Neural crest cell (in vitro differentiated cells): ENCODE results near the gene DBNL. TPM values are rescaled to one million over a fixed set of nuclear protein-coding genes. Genes with fewer than 3 reads are reported as not detected.

ENCODE experiments used
- DNase-seq: peaks from one replicate; pipeline ENCODE4 v3.0.0; 2021; ENCODE audit warnings: low read depth, mixed read lengths, low spot score
- H3K27ac Mint-ChIP-seq: one replicate; pipeline ENCODE4 v1.8.0; 2021; ENCODE audit warnings: mild to moderate bottlenecking, mixed read lengths; ENCODE audit not compliant: unreplicated experiment
- H3K27me3 Mint-ChIP-seq: 2 replicates; pipeline ENCODE4 v1.8.0; 2021; ENCODE audit warnings: low read depth, mild to moderate bottlenecking, mixed read lengths
- H3K36me3 Mint-ChIP-seq: 2 replicates; pipeline ENCODE4 v1.8.0; 2021; ENCODE audit warnings: low read depth, mild to moderate bottlenecking, mixed read lengths
- H3K4me1 Mint-ChIP-seq: 2 replicates; pipeline ENCODE4 v1.8.0; 2021; ENCODE audit warnings: mixed read lengths
- H3K4me3 Mint-ChIP-seq: one replicate; pipeline ENCODE4 v1.8.0; 2021; ENCODE audit warnings: mild to moderate bottlenecking, mixed read lengths
- H3K9me3 Mint-ChIP-seq: 2 replicates; pipeline ENCODE4 v1.8.0; 2021; ENCODE audit warnings: mixed read lengths
- total RNA-seq: library from RNA; stranded (reverse); gene quantifications from 2 replicates; pipeline ENCODE4 v1.2.1, GENCODE V29; 2021
- TF ChIP-seq, protein P1 (sequence below): fragments of 200-600 bp; sonication (generic); conservative IDR thresholded peaks from 2 replicates; pipeline ENCODE4 v1.5.0; 2021; ENCODE audit warnings: antibody characterized with exemption, mild to moderate bottlenecking

Gene DBNL
- total RNA-seq, 1 donor from 2014 or later, result 74.6 TPM

DNA sequence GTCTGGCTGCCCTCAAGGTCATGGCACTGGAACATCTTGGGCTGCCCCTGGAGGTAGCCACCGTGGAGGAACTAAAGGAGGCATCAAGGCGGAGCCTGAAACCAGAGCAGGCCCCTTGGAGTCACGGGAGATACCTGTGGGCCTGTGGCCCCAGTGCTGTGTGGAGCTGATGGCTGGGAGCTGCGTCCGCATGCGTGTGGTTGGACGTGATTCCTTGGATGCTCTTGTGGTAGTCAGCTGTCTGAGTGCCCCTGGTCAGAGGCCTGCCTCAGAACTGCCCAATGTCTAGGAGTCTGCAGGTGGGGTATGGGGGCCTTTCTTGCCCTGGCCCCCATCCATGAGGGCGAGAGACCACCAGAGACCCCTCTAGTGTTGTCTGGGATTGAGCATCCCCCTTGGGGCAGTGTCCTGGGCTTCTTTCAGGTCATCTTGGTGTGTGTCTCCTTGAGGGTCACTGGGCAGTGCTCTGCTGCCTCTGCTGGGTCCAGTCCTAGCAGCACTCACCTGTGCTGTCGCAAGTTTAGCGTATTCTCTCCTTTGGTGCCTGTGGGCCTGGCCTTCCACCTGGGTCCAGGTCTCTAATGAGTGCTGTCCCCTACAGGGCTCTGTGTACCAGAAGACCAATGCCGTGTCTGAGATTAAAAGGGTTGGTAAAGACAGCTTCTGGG is 12.8 kb downstream of the DBNL start:
- Mint-ChIP-seq H3K4me3 (no peak overlapping the region), H3K9me3 (no peaks in the 10 kb centered on the region), H3K27ac (no peak overlapping the region), H3K36me3 (peaks cover 11% of the 10 kb centered on the region), H3K27me3 (no peaks in the 10 kb centered on the region), H3K4me1 (no peaks in the 10 kb centered on the region)
- DNase-seq, result no peak
- TF ChIP-seq, protein P1, sequence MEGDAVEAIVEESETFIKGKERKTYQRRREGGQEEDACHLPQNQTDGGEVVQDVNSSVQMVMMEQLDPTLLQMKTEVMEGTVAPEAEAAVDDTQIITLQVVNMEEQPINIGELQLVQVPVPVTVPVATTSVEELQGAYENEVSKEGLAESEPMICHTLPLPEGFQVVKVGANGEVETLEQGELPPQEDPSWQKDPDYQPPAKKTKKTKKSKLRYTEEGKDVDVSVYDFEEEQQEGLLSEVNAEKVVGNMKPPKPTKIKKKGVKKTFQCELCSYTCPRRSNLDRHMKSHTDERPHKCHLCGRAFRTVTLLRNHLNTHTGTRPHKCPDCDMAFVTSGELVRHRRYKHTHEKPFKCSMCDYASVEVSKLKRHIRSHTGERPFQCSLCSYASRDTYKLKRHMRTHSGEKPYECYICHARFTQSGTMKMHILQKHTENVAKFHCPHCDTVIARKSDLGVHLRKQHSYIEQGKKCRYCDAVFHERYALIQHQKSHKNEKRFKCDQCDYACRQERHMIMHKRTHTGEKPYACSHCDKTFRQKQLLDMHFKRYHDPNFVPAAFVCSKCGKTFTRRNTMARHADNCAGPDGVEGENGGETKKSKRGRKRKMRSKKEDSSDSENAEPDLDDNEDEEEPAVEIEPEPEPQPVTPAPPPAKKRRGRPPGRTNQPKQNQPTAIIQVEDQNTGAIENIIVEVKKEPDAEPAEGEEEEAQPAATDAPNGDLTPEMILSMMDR, result no peak

DNA sequence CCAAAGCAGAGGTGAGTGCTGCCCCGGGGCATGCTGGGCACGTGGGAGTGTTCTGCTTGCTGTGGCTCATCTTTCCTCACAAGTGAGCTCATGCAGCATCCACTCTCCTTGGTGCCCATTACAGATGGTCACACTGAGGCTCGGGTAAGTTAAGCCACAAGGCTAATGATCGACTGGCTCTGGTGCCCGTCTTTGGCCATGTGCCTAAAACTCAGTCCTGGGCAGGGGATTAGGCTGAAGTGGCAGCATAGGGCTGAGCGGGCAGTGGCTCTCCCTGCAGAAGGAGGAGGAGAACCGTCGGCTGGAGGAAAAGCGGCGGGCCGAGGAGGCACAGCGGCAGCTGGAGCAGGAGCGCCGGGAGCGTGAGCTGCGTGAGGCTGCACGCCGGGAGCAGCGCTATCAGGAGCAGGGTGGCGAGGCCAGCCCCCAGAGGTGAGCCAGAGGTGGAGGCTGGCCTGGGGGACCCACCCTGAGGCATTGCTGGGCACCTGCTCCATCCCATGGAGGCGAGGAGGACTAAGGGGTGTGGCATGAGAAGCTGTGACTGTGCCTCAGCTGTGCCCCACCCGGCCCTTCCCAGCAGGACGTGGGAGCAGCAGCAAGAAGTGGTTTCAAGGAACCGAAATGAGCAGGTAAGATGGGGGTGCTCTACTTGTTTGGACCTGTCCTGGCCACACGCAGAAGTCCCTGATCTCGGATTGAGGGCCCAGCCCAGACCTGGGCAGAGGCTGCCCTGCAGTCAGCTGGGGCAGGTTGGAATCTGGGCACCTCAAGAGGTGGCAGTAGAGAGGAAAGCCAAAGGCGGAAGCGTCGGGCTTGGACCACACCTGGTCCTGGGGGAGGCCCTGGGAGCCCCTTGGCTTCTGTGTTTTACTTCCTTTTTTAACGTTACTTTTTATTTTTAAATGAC is 13.6 kb downstream of the DBNL start:
- no peak for DNase-seq
- TF ChIP-seq, protein P1, result no peak
- Mint-ChIP-seq H3K36me3 (peaks cover 11% of the 10 kb centered on the region), H3K27me3 (no peaks in the 10 kb centered on the region), H3K4me3 (no peak overlapping the region), H3K9me3 (no peaks in the 10 kb centered on the region), H3K27ac (no peak overlapping the region), H3K4me1 (no peaks in the 10 kb centered on the region)

DNA sequence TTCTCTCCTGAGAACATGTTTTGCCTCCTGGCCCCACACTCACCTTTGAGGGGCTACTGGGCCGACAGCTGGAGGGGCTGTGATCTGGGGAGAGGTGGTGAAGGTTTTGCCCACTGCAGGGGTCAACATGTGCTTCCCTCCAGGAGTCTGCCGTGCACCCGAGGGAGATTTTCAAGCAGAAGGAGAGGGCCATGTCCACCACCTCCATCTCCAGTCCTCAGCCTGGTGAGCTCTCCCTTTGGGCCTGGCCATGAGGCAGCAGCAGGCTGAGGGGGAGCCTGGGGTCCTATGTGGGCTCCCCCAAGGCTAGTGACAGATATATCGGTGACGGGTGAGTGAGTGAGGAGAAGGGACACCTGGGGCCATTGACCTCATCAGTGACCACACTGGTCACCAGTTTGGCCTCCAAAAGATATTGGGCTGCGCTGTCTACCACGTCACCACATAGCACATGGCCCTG is 14.3 kb downstream of the DBNL start:
- Mint-ChIP-seq H3K27ac (no peak overlapping the region), H3K9me3 (no peaks in the 10 kb centered on the region), H3K27me3 (peaks cover 3% of the 10 kb centered on the region), H3K4me1 (no peaks in the 10 kb centered on the region), H3K36me3 (peaks cover 11% of the 10 kb centered on the region), H3K4me3 (no peak overlapping the region)
- TF ChIP-seq, protein P1, result no peak
- no peak for DNase-seq

DNA sequence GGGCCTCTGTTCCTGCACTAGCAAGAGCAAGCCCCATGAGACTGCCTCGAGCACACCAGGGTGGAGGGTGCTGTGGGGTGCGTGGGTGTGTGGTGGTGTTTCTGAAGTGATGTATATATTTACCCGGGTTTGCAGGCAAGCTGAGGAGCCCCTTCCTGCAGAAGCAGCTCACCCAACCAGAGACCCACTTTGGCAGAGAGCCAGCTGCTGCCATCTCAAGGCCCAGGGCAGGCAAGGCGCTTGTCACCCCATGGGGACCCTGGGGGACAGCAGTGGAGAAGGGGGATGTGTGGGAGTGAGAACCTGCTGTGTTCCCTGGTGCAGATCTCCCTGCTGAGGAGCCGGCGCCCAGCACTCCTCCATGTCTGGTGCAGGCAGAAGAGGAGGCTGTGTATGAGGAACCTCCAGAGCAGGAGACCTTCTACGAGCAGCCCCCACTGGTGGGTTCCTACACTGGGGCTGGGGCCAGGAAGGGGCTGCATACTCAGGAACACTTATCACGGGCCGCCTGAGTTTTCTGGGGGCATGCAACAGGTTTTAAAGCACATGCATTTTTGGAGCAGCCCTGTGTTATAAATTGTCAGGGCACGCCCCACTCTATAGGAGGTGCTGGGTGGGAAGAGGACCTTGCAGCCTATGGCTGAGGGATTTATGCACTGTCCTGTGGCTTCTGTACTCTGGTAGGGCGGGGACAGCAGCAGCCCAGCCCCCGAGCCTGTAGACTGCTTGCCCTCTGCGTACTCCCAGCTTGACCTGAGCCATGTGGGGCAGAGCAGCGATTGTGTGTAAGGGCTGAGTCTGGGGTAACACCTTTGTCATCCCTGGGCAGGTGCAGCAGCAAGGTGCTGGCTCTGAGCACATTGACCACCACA is 15.0 kb downstream of the DBNL start:
- Mint-ChIP-seq H3K27me3 (peaks cover 7% of the 10 kb centered on the region), H3K4me1 (peaks cover 3% of the 10 kb centered on the region), H3K4me3 (no peak overlapping the region), H3K27ac (no peak overlapping the region), H3K36me3 (peaks cover 11% of the 10 kb centered on the region), H3K9me3 (no peaks in the 10 kb centered on the region)
- DNase-seq, result no peak
- TF ChIP-seq, protein P1, result no peak
